HG03060 (cell line): ENCODE data around the gene BATF.

Experiments
- ATAC-seq: cut with Tn5 transposase; IDR thresholded peaks from one replicate; pipeline ENCODE4 v1.9.1; 2021; ENCODE audit warnings: low read depth, moderate number of reproducible peaks; ENCODE audit not compliant: unreplicated experiment

Gene BATF

DNA sequence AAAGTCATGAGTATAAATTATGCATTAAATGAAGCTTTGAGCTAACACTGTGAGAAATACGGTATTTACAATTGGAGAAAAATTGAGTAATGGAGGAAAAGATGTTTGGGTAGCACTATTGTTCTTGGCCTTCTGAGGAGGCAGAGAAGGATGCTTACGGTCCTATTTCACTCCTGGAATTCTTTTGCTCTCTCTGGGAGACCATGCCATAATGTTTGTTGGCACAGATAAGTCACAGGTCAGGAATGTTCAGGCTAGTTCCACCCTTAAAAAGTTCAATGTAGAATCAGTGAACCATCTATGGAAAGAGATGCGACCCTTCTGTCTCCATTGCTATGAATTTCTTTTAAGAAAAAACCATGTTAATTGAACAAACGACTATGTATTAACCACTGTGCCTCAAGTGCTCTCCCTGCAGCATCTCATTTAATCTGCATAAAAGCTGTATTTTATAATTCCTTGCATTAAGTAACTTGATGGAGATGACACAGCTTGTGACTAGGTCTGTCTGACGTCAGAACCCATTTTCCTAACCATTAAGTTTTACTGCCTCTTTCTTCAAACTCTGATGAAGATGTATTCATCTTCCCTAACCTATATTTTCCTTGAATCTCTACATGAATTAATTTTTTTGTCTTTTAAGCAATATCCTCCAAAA lies 9.5 kb downstream of the BATF start:
- no peak for ATAC-seq

DNA sequence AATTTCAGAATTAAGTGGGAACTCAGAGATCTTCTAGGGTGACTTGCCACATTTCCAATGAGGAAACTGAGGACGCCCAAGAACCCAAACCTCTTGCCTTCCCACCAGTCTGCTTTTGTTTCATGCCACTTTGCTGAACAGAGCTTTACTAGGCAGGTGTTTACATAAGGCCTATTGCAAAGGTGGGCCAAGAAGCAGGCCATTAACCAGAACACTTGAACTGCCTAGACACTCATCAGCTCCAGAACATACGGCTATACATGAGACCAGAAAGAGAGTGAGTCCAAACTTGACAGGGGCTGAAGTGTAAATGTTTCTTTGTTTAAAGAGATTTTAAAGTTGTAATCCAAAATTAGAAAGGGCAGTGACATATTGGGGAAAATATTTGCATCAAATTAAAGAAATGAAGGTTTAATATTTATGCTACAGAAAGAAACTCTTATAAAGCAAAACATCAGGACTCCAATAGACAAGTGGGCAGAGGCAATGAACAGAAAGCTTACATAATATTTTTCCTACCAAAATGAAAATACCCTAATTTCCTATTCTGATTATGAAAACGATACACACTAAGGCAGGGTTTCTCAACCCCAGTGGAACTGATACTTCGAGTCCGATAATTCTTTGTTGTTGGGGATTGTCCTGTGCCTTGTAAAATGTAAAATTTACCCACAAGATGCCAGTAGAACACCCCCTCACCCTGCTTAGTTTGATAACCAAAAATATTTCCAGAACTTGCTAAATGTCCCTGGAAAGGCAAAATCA lies 11.7 kb downstream of the BATF start:
- ATAC-seq, result no peak

DNA sequence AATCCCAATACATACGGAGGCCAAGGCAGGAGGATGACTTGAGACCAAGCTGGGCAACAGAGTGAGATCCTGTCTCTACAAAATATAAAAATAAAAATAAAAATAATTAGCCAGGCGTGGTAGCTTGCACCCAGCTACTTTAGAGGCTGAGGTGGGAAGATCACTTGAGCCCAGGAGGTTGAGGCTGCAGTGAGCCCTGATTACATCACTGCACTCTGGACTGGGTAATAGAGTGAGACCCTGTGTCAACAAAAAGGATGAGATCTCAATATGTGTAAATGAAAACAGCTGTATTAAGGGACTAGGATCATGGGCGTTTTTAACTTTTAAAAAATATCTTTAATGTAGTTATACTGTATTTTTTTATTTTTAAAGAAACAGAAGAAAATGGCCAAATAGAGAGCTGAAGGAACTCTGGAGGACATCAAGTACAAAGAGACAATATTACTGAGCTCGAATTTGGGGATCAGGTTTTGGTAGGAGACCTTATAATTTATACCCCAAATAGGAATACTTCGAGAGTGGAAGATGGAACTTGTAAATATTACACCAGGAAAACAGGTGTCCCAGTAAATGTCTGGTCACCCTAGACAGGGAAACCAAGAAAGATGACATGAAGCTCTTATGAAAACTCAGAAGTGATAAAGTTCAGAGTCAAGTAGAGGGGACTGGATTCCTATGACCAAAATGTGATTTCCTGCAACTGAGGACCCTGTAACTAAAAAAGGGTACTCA lies 13.1 kb downstream of the BATF start:
- ATAC-seq, result no peak

DNA sequence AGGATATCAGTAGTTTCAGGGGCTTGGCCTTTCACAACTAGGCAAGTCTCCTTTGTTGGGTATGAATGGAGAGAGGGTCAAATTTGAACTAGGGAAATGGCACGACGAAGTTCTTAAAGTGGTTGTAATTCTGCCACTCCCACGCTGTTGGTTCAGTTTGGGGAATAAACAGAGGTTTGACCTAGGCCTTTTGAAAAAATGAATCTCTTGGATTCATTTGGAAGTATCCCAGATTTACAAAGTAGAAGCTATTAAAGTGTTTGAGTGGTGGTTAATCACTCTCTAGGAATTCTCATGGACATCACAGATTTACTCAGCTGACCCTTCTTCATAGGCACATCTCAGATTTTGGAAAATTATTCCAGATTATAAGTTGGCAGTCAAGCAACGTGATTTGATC lies 14.8 kb downstream of the BATF start:
- no peak for ATAC-seq

DNA sequence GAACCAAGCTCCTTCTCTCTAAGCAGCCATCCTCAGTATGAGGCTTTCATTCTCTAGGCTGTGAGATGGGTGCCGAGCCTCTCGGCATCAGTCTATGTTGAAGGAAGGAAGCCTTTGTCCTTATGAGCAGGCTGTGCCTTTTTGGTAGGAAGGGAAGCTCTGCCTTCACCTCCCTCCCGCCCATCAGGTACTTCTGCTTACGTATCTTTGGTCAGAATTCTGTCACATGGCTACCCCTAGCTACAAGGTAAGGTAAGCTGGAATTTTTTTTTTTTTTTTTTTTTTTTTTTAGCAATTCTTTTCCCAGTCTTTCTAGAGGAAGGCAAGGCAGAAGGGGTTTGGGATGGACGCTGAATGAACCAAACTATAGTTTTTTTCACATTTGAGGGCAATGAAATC lies 16.9 kb downstream of the BATF start:
- ATAC-seq, result no peak

DNA sequence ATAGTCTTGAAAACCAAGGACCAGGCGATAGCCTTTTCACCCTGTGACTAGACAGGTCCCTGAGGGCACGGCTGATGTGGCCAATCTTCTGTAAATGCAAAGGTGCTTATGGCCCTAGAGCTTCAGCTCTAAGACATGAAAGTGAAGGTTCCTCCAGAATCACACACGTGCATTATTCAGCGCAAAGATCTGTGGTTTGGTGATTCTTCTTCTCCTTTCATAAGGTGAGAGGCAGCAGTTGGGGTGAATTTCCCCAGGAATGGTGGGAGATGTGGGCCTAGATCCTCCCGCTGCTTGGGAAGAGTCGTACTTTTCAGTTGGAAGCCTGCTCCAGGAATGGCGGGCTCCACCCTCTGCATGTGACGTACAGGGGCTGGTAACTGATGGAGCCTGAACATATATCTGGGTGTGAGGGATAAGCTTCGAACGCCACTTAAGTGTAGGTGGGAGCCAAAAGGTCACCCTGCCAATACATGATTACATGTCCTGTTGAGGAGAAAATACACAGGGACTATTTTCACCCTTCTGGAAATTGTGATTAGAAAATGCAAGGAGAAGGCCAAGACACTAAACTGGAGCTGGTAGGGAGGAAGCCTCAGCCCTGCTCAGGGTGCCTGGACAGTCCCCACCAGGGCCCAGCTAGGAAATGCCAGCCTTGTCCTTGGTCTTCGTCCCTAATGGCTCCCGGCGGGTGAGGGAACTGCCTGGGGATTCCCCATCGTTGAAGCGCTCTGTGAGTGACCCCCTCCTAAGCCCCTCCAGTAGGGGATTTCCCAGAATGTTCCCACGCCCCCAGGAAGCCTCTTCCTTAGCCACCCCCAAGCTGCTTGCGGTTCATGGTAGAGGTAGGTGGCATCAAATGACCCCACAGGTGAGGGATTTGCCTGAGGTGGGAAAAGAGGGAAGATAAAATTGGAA lies 17.6 kb downstream of the BATF start:
- ATAC-seq, result peak; percentile 40

DNA sequence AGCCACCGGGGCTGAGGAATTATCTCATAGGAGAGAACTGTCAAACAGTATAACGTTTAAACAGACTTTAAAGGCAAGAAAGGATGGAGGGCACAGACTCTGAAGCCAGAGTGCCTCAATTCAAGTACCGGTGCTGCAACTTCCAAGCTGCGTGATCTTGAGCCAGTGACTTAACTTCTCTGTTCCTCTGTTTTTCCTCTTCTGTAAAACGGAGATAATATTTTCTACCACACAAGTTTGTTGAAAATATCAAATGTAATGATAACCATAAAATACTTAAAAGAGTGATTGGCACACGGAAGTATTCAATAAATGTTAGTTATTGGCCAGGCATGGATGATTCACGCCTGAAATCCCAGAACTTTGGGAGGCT lies 18.2 kb downstream of the BATF start:
- ATAC-seq, result no peak

DNA sequence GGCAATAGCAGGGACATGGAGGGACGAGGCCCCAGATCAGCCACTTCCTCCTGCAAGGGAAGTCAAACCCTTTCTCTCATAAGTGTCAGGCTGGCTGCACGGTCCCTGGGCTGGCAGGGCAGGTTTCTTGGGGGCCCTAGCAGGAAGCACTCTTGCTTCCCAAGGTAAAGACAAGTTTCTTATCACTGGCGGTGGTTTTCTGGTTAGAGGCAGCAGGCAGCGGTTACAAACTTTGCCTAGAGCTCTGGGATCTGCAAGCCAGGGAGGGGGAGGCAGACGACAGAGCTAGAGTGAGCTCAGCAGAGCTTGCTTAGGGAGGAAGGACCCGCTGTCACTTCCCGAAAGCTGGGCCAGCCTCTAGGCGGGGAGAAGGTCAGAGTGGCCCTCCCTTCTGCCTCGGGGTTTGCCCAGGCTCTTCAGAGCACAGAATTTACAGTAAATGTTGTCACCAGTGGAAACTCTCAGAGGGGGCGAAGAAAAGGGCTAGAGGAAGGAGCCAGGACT lies 20.4 kb downstream of the BATF start:
- peak; percentile 28 for ATAC-seq

DNA sequence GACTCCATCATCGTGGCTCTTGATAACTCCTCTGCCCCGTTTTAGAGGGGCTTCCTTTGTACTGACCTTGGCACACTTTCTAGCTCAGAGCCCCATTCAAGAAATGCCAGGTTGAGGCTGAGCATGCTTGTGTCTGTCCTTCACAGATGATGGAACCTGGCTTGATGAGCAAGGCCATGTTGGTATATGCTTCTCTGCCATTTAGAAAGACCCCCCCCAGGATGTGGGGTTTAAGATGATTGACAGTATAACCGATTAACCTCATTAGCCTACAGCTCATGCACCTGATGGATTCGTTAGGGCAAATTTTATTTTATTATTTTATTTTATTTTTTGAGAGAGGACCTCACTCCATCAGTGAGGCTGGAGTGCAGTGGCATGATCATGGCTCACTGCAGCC lies 21.0 kb downstream of the BATF start:
- ATAC-seq, result no peak

DNA sequence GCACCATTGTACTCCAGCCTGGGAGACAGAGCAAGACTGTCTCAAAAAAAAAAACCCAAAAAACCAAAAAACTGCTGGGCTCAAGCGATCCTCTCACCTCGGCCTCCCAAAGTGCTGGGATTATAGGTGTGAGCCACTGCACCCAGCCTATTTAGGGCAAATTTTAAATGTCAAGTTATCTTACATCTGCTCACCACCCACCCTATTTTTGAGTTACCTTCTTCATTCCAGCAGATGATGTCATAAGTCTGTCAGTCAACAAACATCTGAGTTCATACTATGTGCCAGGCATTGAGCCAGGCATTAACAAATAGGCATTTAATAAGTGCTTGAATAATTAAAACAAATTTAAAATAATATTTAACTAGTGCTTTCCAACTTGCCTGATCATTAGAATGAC lies 21.5 kb downstream of the BATF start:
- ATAC-seq, result no peak

DNA sequence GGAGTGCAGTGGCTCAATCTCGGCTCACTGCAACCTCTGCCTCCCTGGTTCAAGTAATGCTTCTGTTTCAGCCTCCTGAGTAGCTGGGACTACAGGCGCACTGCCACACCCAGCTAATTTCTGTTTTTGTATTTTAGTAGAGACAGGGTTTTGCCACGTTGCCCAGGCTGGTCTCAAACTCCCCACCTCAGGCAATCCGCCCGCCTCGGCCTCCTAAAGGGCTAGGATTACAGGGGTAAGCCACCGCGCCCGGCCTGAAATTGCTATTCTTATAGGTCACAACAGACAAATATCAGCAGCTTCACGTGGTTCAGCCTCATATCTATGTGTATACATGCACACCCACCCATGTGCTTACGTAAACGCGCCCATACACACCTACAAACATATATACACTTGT lies 23.6 kb downstream of the BATF start:
- no peak for ATAC-seq

DNA sequence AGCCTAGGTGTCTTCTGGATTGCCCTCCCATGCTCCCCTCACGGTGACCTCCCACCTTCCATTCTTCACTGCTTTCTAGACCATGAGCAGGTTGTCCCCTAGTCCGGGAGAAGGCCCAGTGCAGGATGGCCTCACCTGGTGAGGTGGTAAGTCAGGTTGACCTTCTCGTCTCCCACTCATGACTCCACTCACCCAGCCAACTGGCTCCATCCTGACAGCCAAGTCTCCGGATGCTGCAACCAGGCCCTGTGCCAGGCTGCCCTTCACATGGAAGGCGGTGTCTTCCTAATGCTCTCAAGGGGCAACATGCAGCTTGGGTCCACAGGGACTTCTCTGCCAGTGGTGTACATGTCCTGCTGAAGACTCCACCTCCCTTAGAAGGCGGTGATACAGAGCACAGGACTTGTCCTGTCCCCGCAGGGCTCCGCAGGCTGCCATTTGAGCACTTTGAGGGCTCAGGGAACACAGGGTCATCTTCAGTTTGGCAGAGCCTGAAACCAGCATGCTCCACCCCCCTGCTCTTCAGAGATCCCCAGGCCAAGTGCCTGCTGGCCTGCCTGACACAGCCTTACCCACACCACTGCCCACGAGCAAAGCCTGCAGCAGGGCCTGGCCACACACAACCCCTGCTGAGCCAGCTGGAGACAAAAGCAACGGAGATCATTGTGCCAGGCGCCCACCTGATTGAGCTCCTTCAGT lies 25.4 kb downstream of the BATF start:
- ATAC-seq, result no peak

DNA sequence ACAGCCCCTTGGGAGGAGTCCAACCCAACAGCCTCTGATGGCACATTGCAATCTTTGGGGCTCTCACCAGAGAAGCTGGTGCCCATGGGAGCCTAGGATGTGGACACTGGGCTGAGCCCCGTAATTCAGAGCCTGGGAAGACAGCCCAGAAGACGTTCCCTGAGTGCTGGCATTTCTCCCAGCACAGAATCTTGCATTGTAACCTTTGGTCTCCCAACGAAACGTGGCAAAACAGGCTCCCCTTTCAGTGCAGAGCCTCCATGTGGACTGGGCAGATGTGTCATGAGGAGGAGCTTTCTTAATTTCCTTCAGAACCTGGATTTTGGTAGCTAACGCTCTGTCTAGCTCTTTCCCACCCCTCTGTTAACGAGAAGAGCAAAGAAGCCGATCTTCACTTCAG lies 26.3 kb downstream of the BATF start:
- ATAC-seq, result no peak

DNA sequence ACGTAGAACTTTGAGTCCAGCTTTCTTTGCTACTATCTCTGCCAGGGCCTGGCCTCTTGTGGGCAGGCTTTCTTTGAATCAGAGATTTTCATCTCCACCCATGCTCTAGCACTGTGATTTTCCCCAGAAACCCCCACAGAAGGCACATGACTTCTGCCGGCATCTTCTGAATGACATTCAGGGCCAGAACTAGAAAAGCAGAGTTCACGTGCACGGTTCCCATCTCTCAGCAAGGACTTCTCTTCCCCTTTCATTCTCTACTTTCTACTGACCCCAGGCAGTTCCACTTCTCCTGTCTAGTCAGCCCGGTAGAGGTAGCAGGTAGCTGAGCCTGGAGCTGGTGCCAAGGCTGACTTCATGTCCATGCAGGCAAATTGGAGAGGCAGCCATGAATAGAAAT lies 26.9 kb downstream of the BATF start:
- ATAC-seq, result no peak

DNA sequence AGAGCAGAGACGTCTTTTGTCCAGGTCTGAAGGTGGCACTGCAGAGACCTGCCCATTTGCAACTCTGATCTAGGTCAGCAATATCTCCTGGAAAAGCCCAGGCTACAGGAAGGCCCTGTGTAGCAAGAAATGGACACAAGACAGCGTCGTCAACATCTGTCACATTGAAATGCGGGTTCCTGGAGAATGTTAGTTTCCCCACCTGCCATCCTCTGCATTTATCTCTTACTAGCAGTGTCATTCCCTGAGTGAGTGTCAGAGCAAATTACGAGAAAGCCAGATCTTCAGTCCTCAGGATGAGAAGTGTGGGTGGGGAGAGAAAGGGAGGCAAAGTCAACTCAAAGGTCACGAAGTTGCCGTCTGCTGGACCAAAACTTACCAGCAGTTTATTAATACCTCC lies 28.8 kb downstream of the BATF start:
- no peak for ATAC-seq

DNA sequence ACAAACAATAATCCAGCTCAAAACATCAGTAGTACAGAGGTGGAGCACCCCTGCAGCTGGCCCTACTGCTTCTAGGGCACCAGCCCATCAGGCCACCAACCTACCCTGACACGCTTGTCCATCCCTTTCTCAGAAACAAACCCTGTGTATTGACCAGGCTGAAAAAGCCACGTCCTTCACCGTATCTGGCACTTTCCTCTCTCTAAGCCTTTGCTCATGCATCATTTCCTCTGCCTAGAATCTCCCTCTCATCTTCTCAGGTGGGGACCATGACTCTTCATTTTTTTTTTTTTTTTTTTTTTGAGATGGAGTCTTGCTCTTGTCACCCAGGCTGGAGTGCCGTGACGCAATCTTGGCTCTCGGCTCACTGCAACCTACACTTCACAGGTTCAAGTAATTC lies 30.9 kb downstream of the BATF start:
- ATAC-seq, result no peak

DNA sequence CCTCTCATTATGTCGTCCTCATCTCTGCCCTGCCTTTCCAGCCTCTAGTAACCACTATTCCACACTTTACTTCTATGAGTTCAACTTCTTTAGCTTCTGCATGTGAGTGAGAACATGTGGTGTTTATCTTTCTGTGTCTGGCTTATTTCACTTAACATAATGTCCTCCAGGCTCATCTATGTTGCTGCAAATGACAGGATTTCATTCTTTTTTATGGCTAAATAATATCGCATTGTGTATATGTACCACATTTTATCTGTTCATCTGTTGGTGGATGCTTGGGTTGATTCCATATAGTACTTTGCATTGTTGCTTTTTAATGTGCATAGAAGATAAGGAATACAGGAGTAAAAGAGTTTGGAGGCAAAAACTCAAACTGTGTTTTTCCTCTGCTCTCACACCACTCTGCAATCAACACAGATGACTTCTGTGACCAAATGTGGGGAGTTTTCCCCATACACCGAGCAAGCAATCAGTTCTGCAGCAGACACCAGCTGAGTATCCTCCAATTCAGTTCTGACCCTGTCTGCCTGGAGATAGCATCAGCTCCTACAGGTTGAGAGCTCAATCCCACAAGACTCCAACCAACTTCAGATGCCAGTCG lies 31.6 kb downstream of the BATF start:
- ATAC-seq, result no peak

DNA sequence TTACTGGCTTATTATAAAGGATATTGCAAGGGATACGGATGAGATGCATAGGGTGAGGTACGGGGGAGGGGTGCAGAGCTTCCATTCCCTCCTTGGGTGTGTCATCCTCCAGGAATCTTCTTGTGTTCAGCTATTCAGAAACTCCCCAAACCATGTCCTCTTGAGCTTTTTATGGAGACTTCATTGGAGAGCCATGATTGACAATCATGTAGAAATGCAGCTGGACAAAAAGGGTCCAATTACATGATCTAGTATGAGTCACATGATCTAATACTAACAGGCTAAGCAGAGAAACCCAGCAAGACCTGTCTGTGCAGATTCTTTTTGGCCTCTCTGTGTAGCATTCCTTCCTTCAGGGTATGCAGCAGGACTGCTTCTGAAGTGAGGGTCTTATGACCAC lies 32.2 kb downstream of the BATF start:
- ATAC-seq, result no peak

DNA sequence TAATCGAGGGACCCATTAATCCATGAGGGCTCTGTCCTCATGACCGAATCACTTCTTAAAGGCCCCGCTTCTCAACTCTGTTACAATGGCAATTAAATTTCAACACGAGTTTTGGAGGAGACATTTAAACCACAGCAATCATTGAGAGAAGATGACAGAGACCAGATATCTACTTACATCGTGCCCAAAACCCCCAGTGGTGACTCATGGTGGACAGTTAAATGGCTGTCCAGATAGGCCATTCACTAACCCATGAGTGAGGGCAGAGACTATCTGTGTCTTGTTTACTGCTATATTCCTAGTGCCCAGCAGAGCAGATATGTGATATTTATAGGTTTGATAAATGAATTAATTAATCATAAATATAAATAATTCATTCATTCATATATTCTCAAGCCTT lies 36.2 kb downstream of the BATF start:
- ATAC-seq, result no peak

DNA sequence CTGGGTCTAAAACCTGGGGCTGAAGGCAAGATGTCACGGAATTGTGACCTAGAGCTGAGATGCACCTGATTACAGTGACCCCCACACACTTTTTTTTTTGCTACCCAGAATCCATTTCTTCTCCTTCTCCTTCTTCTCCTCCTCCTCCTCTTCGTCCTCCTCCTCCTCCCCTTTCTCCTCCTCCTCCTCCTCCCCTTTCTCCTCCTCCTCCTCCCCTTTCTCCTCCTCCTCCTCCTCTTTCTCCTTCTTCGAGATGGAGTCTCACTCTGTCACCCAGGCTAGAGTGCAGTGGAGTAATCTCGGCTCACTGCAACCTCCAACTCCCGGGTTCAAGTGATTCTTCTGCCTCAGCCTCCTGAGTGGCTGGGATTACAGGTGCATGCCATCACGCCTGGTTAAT lies 36.8 kb downstream of the BATF start:
- no peak for ATAC-seq
